GM23338 (cell line): ENCODE results near the gene BBOF1. TPM values are rescaled to one million over a fixed set of nuclear protein-coding genes. Genes with fewer than 3 reads are reported as not detected.

Experiments used
- ATAC-seq: fragments of 200-7000 bp; cut with Tn5 transposase; 3 replicates; pipeline ENCODE4 v1.9.1; 2020
- DNase-seq: peaks from one replicate; pipeline ENCODE4 v3.0.0-alpha.2; 2015; ENCODE audit warnings: low spot score
- H2AFZ ChIP-seq: fragments of 200-600 bp; sonication (generic); 2 replicates; pipeline ENCODE4 v1.8.0; 2016; ENCODE audit warnings: antibody characterized with exemption, mild to moderate bottlenecking, moderate library complexity
- H3F3A ChIP-seq: fragments of 200-600 bp; sonication (generic); replicated peaks from 2 replicates; pipeline ENCODE4 v1.8.0; 2017; ENCODE audit warnings: antibody characterized with exemption, mixed run types, low read depth
- H3K27ac ChIP-seq: fragments of 200-600 bp; sonication (generic); 2 replicates; pipeline ENCODE4 v1.6.1; 2016; ENCODE audit warnings: low read depth
- H3K27me3 ChIP-seq: fragments of 200-600 bp; sonication (generic); 2 replicates; pipeline ENCODE4 v1.8.0; 2016; ENCODE audit warnings: mild to moderate bottlenecking, mixed run types, moderate library complexity; ENCODE audit not compliant: insufficient read depth
- H3K36me3 ChIP-seq: fragments of 200-600 bp; sonication (generic); 2 replicates; pipeline ENCODE4 v1.8.0; 2016; ENCODE audit warnings: mild to moderate bottlenecking; ENCODE audit not compliant: insufficient read depth
- H3K4me1 ChIP-seq: fragments of 200-600 bp; sonication (generic); 2 replicates; pipeline ENCODE4 v1.8.0; 2016; ENCODE audit warnings: mild to moderate bottlenecking, moderate library complexity; ENCODE audit not compliant: insufficient read depth
- H3K4me2 ChIP-seq: fragments of 200-600 bp; sonication (generic); 2 replicates; pipeline ENCODE4 v1.7.1; 2017; ENCODE audit warnings: mixed run types
- H3K4me3 ChIP-seq: fragments of 200-600 bp; sonication (generic); 2 replicates; pipeline ENCODE4 v1.6.1; 2016; ENCODE audit warnings: mixed run types
- H3K79me2 ChIP-seq: fragments of 200-600 bp; sonication (generic); replicated peaks from 2 replicates; pipeline ENCODE4 v1.8.0; 2017; ENCODE audit warnings: mild to moderate bottlenecking; ENCODE audit not compliant: insufficient read depth
- H3K9me2 ChIP-seq: fragments of 200-600 bp; sonication (generic); 2 replicates; pipeline ENCODE4 v1.8.0; 2017; ENCODE audit not compliant: insufficient read depth
- H4K20me1 ChIP-seq: fragments of 200-600 bp; sonication (generic); replicated peaks from 2 replicates; pipeline ENCODE4 v1.8.0; 2017; ENCODE audit warnings: mild to moderate bottlenecking; ENCODE audit not compliant: insufficient read depth
- H3K27ac Mint-ChIP-seq: 2 replicates; pipeline ENCODE4 v1.8.0; 2020; ENCODE audit warnings: inconsistent platforms, mild to moderate bottlenecking, moderate library complexity, mixed read lengths
- H3K27me3 Mint-ChIP-seq: 3 replicates; pipeline ENCODE4 v1.8.0; 2022; ENCODE audit warnings: low read depth, mild to moderate bottlenecking, moderate library complexity, mixed read lengths, inconsistent platforms; ENCODE audit not compliant: insufficient read depth, poor library complexity
- H3K36me3 Mint-ChIP-seq: 3 replicates; pipeline ENCODE4 v1.8.0; 2021; ENCODE audit warnings: low read depth, mild to moderate bottlenecking, inconsistent platforms, moderate library complexity, mixed read lengths
- H3K4me1 Mint-ChIP-seq: 3 replicates; pipeline ENCODE4 v1.8.0; 2020; ENCODE audit warnings: mild to moderate bottlenecking, inconsistent platforms, mixed read lengths
- H3K4me3 Mint-ChIP-seq: 3 replicates; pipeline ENCODE4 v1.8.0; 2021; ENCODE audit warnings: moderate library complexity, mild to moderate bottlenecking, inconsistent platforms, mixed read lengths
- H3K9me3 Mint-ChIP-seq: 3 replicates; pipeline ENCODE4 v1.8.0; 2020; ENCODE audit warnings: moderate library complexity, mild to moderate bottlenecking, inconsistent platforms, mixed read lengths
- CREB1 ChIP-seq: fragments of 250-450 bp; sonication (Bioruptor Pico); IDR thresholded peaks from 2 replicates; pipeline ENCODE4 v1.5.0; 2020; ENCODE audit warnings: low read depth, mild to moderate bottlenecking, moderate library complexity
- EZH2 ChIP-seq: fragments of 200-600 bp; sonication (generic); IDR thresholded peaks from one replicate; pipeline ENCODE4 v1.8.0; 2017; ENCODE audit warnings: antibody characterized with exemption, mild to moderate bottlenecking, low read depth; ENCODE audit not compliant: unreplicated experiment
- EZH2phosphoT487 ChIP-seq: fragments of 200-600 bp; sonication (generic); IDR thresholded peaks from one replicate; pipeline ENCODE4 v1.8.1; 2018; ENCODE audit warnings: antibody characterized with exemption; ENCODE audit not compliant: unreplicated experiment
- NANOG ChIP-seq: IDR thresholded peaks from 2 replicates; pipeline ENCODE4 v1.6.1; 2016; ENCODE audit warnings: antibody characterized with exemption, borderline replicate concordance
- POLR2AphosphoS5 ChIP-seq: IDR thresholded peaks from 2 replicates; pipeline ENCODE4 v1.6.1; 2016; ENCODE audit warnings: antibody characterized with exemption, low read depth
- STAT1 ChIP-seq: IDR thresholded peaks from one replicate; pipeline ENCODE4 v1.6.1; 2016; ENCODE audit warnings: antibody characterized with exemption; ENCODE audit not compliant: unreplicated experiment
- ZNF331 ChIP-seq: fragments of 250-450 bp; sonication (Bioruptor Pico); IDR thresholded peaks from 2 replicates; pipeline ENCODE4 v1.5.0; 2020; ENCODE audit warnings: low read depth, mild to moderate bottlenecking, moderate library complexity
- polyA plus RNA-seq: library from polyadenylated mRNA; unstranded; fragments of >200 nt; fragmentation: Nextera tagmentation; extraction: Ambion mirVana; gene quantifications from 2 replicates; pipeline ENCODE4 v1.2.1, GENCODE V29; 2016
- total RNA-seq: library from RNA; depleted of rRNA; stranded (reverse); fragments of >200 nt; shearing (Covaris generic); gene quantifications from 2 replicates; pipeline ENCODE4 v1.2.3, GENCODE V29; 2014
- TF ChIP-seq, protein P1 (sequence below): fragments of 250-450 bp; sonication (Bioruptor Pico); IDR thresholded peaks from 2 replicates; pipeline ENCODE4 v1.5.0; 2020; ENCODE audit warnings: mild to moderate bottlenecking, moderate library complexity
- TF ChIP-seq, protein P2 (sequence below): IDR thresholded peaks from one replicate; pipeline ENCODE4 v1.6.1; 2018; ENCODE audit warnings: antibody characterized with exemption; ENCODE audit not compliant: unreplicated experiment

BBOF1 gene
- total and polyA plus RNA-seq, 2 experiments from 2014 or later = 0.24 to 0.53 TPM

DNA sequence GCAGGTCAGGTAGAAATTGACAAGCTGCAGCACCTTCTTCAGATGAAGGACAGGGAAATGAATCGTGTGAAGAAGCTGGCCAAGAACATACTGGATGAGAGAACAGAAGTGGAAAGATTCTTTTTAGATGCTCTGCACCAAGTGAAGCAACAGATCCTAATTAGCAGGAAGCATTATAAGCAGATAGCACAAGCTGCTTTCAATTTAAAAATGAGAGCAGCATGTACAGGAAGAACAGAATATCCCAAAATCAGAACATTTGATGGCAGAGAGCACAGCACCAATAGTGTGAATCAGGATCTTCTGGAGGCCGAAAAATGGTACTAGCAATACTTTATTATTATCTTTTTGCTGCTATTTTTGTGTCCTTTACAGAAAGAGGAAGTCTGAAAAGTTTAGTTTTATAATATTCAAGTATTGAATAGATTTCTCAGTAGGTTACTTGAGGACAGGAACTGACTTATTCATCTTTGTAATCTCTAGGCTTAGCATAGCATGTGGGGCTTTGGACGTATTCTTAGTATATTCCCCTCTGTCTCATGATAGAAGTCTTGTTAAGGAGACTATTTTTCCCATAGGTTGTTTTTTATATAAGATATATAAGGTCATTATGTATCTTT, 30.8 kb downstream of the BBOF1 start (continued):
- TF ChIP-seq, protein P1, sequence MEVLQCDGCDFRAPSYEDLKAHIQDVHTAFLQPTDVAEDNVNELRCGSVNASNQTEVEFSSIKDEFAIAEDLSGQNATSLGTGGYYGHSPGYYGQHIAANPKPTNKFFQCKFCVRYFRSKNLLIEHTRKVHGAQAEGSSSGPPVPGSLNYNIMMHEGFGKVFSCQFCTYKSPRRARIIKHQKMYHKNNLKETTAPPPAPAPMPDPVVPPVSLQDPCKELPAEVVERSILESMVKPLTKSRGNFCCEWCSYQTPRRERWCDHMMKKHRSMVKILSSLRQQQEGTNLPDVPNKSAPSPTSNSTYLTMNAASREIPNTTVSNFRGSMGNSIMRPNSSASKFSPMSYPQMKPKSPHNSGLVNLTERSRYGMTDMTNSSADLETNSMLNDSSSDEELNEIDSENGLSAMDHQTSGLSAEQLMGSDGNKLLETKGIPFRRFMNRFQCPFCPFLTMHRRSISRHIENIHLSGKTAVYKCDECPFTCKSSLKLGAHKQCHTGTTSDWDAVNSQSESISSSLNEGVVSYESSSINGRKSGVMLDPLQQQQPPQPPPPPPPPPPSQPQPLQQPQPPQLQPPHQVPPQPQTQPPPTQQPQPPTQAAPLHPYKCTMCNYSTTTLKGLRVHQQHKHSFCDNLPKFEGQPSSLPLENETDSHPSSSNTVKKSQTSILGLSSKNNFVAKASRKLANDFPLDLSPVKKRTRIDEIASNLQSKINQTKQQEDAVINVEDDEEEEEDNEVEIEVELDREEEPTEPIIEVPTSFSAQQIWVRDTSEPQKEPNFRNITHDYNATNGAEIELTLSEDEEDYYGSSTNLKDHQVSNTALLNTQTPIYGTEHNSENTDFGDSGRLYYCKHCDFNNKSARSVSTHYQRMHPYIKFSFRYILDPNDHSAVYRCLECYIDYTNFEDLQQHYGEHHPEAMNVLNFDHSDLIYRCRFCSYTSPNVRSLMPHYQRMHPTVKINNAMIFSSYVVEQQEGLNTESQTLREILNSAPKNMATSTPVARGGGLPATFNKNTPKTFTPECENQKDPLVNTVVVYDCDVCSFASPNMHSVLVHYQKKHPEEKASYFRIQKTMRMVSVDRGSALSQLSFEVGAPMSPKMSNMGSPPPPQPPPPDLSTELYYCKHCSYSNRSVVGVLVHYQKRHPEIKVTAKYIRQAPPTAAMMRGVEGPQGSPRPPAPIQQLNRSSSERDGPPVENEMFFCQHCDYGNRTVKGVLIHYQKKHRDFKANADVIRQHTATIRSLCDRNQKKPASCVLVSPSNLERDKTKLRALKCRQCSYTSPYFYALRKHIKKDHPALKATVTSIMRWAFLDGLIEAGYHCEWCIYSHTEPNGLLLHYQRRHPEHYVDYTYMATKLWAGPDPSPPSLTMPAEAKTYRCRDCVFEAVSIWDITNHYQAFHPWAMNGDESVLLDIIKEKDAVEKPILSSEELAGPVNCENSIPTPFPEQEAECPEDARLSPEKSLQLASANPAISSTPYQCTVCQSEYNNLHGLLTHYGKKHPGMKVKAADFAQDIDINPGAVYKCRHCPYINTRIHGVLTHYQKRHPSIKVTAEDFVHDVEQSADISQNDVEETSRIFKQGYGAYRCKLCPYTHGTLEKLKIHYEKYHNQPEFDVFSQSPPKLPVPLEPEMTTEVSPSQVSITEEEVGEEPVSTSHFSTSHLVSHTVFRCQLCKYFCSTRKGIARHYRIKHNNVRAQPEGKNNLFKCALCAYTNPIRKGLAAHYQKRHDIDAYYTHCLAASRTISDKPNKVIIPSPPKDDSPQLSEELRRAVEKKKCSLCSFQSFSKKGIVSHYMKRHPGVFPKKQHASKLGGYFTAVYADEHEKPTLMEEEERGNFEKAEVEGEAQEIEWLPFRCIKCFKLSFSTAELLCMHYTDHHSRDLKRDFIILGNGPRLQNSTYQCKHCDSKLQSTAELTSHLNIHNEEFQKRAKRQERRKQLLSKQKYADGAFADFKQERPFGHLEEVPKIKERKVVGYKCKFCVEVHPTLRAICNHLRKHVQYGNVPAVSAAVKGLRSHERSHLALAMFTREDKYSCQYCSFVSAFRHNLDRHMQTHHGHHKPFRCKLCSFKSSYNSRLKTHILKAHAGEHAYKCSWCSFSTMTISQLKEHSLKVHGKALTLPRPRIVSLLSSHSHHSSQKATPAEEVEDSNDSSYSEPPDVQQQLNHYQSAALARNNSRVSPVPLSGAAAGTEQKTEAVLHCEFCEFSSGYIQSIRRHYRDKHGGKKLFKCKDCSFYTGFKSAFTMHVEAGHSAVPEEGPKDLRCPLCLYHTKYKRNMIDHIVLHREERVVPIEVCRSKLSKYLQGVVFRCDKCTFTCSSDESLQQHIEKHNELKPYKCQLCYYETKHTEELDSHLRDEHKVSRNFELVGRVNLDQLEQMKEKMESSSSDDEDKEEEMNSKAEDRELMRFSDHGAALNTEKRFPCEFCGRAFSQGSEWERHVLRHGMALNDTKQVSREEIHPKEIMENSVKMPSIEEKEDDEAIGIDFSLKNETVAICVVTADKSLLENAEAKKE = no peak

DNA sequence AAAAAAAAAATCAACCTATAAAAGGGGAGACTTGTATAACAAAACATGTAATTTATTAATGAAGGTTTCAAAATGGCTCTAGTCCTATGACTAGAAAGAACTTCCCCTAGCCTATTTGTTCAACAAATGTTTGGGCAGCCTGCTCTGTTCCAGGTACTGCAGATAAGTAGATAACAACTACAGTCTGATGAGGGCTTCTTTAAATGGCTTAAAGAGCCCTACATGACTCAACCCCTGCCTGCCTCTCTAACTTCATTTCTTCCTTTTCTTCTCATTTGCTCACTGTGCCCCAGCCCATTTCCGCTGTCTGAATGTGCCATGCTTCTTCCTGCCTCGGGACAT, 43.6 kb downstream of the BBOF1 start:
- H3K4me2 ChIP-seq = no peak overlapping the region
- H3K4me1 ChIP-seq = no peaks in the 10 kb centered on the region
- Mint-ChIP-seq H3K27ac (no peak overlapping the region), H3K4me3 (no peak overlapping the region), H3K36me3 (peaks cover 36% of the 10 kb centered on the region), H3K27me3 (no peaks in the 10 kb centered on the region), H3K9me3 (no peaks in the 10 kb centered on the region), H3K4me1 (no peaks in the 10 kb centered on the region)
- H3K27me3 ChIP-seq = no peaks in the 10 kb centered on the region
- no peaks in the 10 kb centered on the region for H3K9me2 ChIP-seq
- no peak for DNase-seq
- no peaks in the 10 kb centered on the region for H4K20me1 ChIP-seq
- no peaks in the 10 kb centered on the region for H3F3A ChIP-seq
- H2AFZ ChIP-seq = no peak overlapping the region
- no peak overlapping the region for H3K27ac ChIP-seq
- no peaks in the 10 kb centered on the region for H3K79me2 ChIP-seq
- H3K4me3 ChIP-seq = no peak overlapping the region
- 0 out of 2 replicates have a peak, but pooled peaks cover 4% of the 10 kb centered on the region for H3K36me3 ChIP-seq
- ATAC-seq = no peak
- TF ChIP-seq STAT1 (no peak), EZH2phosphoT487 (no peak), POLR2AphosphoS5 (no peak), CREB1 (CRISPR knock-in tag) (no peak), EZH2 (no peak), NANOG (no peak), ZNF331 (CRISPR knock-in tag) (no peak)
- TF ChIP-seq, protein P2, sequence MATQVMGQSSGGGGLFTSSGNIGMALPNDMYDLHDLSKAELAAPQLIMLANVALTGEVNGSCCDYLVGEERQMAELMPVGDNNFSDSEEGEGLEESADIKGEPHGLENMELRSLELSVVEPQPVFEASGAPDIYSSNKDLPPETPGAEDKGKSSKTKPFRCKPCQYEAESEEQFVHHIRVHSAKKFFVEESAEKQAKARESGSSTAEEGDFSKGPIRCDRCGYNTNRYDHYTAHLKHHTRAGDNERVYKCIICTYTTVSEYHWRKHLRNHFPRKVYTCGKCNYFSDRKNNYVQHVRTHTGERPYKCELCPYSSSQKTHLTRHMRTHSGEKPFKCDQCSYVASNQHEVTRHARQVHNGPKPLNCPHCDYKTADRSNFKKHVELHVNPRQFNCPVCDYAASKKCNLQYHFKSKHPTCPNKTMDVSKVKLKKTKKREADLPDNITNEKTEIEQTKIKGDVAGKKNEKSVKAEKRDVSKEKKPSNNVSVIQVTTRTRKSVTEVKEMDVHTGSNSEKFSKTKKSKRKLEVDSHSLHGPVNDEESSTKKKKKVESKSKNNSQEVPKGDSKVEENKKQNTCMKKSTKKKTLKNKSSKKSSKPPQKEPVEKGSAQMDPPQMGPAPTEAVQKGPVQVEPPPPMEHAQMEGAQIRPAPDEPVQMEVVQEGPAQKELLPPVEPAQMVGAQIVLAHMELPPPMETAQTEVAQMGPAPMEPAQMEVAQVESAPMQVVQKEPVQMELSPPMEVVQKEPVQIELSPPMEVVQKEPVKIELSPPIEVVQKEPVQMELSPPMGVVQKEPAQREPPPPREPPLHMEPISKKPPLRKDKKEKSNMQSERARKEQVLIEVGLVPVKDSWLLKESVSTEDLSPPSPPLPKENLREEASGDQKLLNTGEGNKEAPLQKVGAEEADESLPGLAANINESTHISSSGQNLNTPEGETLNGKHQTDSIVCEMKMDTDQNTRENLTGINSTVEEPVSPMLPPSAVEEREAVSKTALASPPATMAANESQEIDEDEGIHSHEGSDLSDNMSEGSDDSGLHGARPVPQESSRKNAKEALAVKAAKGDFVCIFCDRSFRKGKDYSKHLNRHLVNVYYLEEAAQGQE = no peak
